Inferior parietal cortex (tissue), 1 donor: ENCODE measurements around the gene KRTAP13-3.

ENCODE experiments used
- DNase-seq: peaks from one replicate; pipeline ENCODE4 v3.0.0-alpha.2; 2016; ENCODE audit errors: extremely low spot score

KRTAP13-3 gene

DNA sequence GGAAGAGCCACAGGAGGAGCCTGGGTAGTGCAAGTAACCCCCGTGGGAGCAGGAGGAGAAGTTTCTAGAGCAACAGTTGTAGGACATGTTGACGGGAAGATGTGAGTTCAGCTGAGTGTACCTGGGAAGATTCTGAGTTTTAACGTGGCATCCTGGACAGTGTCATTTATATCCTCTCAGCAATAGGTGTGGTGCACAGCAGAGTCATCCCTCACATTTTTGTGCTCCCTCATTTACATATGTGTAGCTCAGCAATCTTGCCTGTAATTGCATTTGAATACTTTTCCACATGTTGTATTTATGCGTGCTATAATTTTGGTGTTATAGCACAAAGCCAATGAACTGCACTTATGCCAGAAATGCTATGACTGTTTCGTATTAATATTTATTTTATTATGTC lies at the start of gene KRTAP13-3:
Gene KRTAP13-3, minus strand, starts transcription at position 101 of the 400 bp plus-strand sequence. Its CDS starts 14 bp downstream, at position 87.
- no peak for DNase-seq

DNA sequence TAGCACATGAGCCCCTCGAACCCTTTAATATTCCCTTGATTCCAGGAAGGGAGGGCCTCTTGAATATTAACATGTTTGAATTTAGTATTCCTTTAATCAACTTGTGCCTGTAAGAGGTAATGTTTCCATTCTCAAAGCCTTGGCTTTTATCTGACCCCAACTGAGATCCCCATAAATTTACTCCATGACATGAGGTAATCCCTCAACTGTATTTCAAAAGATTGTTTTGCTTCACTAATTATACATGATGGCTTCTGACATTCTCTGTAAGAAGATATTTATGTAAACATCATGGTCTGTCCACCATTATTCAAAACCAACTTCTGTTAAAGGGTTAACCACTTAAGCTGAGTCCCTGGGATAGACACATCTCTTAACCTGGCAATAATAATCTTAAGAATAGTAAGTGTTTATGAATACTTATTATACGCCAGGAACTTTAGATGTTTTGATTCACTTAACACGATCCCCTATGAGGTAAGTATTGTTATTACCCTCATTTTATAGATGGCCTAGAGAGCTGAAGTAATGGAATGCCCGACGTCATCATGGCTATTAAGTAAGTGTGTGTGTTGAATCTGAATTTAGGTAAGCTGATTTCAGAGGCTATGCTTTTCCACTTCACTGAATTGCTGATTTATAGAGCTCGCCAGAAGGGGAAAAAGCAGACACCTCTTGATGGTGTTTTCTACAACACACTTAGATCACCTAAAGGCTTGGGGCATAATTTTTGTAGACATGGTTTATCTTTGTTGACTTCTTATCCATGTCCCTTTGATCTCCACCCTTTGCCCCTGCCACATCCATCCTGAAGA lies 43.4 kb upstream of the KRTAP13-3 start:
- no peak for DNase-seq

DNA sequence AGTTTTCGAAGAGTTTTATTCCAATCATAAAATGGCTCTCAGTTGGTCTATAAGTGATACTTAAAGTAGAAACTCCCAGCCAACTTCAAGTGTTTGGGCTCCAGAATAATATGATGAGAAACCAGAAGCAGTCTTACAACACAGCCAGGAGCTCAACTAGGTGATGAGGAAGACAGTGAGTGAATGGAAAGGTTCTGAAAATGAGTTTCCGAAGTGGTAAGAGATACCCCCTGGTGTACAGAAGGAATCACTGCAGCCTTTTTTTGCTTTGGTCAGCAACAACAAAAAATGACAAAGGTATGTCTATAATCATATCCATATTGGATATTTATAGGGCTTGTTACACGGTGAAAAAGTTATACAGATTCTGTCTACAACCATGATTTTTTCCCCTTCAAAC lies 38.0 kb upstream of the KRTAP13-3 start:
- no peak for DNase-seq

DNA sequence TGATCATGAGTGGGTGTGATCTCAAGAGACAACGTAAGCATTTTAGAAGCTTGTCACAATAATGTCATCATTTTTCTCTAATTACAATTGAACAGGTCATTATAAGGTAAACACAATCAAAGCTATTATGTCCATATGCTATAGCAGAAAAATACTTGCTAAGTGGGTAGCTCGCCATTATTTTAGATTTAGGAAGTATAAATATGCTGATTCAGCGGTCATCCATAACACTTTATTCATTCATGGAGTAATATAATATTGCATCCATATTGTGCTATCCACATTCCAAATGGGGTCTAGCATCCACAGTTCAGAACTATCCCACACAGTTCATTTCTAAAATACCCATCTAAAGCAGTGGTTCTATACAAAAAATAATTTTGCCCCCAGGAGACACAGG lies 22.8 kb upstream of the KRTAP13-3 start:
- no peak for DNase-seq

- no peak for DNase-seq
These were observed 21.3 kb upstream of the KRTAP13-3 start for GRCh38 chr21:30447056-30447455.

DNA sequence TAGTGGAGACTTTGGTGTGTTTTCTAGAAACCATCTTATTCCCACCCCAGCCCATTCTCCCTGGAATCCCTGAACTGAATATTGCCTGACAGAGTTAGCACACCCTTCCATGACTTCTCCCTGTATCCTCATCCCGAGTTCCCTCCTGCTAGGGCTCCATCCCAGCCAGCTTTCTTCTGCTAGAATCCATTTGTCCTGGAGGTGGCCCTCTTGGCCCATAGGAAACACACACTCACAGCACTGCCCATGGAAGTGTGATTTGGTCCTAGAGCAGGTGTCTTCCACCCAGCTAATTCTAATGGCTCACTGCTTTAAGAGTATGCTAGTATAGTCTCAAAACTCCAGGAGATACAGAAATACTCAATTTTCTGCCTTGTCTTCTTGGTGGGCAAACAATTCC lies 18.5 kb upstream of the KRTAP13-3 start:
- no peak for DNase-seq

DNA sequence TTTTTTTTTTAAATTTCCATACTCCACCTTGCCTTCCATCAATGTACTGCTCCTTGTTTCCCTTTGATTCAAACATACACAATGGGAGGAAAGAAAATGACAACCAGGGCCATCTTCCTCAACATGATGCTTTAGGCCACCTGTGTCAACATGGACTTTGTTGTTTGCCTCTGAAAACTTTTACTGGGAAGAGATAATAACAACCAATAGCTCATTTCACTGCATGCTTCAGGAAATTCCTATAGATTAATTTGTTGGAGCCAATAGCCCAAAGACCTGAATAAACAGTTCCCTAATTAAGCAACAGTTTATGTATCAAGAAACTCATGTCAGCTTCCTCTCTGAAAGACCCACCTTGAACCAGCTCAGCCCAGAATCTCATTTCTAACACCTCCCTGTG lies 17.5 kb upstream of the KRTAP13-3 start:
- no peak for DNase-seq

GRCh38 chr21:30439975-30440374 lies 14.2 kb upstream of the KRTAP13-3 start, which contains the start of gene KRTAP15-1:
Gene KRTAP15-1, plus strand, starts transcription at chr21:30440275. Its CDS starts 53 bp downstream, at chr21:30440328.
- DNase-seq = no peak

- no peak for DNase-seq
These were observed 11.4 kb upstream of the KRTAP13-3 start for GRCh38 chr21:30437010-30437565.

- peak; percentile 6 for DNase-seq
These were observed 8.4 kb upstream of the KRTAP13-3 start for GRCh38 chr21:30434033-30434631.

DNA sequence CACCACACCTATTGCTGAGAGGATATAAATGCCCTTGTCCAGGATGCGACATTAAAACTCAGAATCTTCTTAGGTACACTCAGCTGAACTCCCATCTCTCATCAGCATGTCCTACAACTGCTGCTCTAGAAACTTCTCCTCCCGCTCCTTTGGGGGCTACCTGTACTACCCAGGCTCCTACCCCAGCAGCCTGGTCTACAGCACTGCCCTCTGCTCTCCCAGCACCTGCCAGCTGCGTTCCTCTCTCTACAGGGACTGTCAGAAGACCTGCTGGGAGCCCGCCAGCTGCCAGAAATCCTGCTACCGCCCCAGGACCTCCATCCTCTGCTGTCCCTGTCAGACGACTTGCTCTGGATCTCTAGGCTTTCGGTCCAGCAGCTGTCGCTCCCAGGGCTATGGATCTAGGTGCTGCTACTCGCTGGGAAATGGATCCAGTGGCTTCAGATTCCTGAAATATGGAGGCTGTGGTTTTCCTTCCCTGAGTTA lies 4.5 kb upstream of the KRTAP13-3 start, which contains the start of gene KRTAP13-4:
Gene KRTAP13-4, plus strand, starts transcription at position 51 of the 486 bp plus-strand sequence. Its CDS starts 56 bp downstream, at position 107.
- DNase-seq = no peak

DNA sequence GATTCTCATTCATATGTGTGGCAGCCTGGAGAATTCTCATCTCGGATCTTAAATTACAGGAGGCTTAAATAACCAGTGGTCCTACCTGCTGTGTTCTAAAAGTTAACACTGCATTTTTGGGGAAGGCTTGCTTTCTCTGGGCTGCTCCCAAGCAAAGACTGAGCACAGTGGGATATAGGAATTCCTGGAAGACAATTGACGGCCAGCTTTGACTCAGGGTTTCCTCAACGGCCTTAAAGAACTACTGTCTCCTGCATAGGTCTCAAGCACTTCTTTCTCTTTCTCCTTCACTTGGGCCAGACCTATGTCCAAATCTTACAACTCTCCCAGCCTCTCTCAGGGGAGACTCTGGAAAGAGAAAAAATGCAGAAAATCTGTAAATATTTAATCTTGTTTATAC lies 1.0 kb upstream of the KRTAP13-3 start:
- no peak for DNase-seq

GRCh38 chr21:30415993-30416392 lies 9.7 kb downstream of the KRTAP13-3 start:
- DNase-seq = no peak

- DNase-seq = no peak
These were observed 16.8 kb downstream of the KRTAP13-3 start for GRCh38 chr21:30408782-30409494.

DNA sequence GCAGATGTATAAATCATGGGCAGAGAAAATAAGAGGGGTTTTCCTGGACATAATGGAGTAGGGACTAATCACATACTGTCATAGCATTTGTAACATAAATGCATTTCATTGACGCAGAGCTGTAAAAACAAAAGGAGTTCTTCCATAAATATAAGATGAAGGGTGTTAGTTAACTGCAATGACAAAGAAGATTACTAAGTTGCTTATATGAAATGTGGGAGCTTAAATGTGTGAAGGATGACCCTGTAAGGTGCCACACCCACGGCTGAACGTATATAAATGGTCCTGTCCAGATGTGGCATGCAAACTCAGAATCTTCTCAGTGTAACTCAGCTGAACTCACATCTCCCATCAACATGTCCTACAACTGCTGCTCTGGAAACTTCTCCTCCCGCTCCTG lies 30.0 kb downstream of the KRTAP13-3 start, which contains the start of gene KRTAP13-1:
Gene KRTAP13-1, plus strand, starts transcription at position 301 of the 400 bp plus-strand sequence. Its CDS starts 56 bp downstream, at position 357.
- DNase-seq = no peak

GRCh38 chr21:30391492-30392025 lies 34.2 kb downstream of the KRTAP13-3 start:
- no peak for DNase-seq

- no peak for DNase-seq
These were observed 43.5 kb downstream of the KRTAP13-3 start for GRCh38 chr21:30382201-30382600.
